Measurements from ENCODE around the gene FUT6.
A peak's percentile ranks its signal among the peaks of the same experiment; 100 is the strongest.

FUT6 gene

DNA sequence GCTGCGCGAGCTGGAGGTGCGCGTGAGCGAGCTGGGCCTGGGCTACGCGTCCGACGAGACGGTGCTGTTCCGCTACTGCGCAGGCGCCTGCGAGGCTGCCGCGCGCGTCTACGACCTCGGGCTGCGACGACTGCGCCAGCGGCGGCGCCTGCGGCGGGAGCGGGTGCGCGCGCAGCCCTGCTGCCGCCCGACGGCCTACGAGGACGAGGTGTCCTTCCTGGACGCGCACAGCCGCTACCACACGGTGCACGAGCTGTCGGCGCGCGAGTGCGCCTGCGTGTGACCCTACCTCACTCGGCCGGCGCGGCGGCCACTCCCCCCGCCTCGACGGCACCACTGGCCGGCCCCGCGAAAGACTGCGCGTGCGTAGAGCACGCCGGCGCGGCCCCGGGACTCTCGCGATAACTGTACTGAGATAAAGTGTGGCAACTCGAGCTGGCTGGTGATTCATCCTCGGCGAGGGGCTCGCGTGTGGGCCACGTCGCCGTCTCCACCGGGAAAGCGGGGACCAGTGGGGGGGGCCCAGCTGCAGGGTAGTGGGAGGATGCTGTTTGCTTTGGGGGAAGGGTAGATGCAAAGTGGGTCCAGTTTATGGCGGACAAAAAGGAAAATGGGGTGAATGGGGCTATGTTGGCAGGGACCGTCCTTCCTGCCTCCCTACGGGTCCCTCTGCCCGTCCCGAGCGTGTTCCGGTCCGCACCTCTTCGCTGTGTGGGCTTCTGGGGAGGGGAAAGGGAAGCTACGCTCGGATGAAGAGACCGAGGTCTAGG is 11.4 kb downstream of the FUT6 start:
- DNase-seq (ENCODE audit: low read depth), result peak; percentile 85

DNA sequence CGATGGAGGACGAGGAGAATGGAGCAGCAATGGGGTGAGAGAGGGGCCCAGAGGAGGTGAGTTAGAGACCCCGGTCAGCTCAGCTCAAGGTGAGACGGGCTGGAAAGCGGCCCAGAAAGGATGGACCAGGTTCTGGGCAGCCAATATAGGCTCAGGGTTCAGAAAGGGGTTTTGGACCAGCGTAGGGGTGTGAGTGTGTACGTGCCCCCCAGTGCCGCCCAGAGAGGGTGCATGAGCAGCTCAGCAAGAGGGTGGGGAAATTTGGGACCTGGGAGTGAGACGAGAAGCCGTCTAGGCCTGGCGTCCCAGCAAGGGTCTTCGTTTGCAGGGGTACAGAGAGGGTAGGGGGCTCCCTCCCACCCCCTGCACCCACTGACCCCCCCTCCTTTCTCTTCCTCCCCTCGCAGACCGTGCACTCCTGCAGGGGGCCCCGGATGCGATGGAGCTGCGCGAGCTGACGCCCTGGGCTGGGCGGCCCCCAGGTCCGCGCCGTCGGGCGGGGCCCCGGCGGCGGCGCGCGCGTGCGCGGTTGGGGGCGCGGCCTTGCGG is 12.1 kb downstream of the FUT6 start:
- no peak for DNase-seq (ENCODE audit: low read depth)

GRCh38 chr19:5826531-5827341 is 12.8 kb downstream of the FUT6 start:
- peak; percentile 45 for DNase-seq (ENCODE audit: low read depth)

GRCh38 chr19:5825178-5825577 is 14.3 kb downstream of the FUT6 start:
- DNase-seq (ENCODE audit: low read depth), result no peak

GRCh38 chr19:5824751-5825150 is 14.8 kb downstream of the FUT6 start:
- no peak for DNase-seq (ENCODE audit: low read depth)

GRCh38 chr19:5823579-5824281 is 15.8 kb downstream of the FUT6 start:
- no peak for DNase-seq (ENCODE audit: low read depth)

DNA sequence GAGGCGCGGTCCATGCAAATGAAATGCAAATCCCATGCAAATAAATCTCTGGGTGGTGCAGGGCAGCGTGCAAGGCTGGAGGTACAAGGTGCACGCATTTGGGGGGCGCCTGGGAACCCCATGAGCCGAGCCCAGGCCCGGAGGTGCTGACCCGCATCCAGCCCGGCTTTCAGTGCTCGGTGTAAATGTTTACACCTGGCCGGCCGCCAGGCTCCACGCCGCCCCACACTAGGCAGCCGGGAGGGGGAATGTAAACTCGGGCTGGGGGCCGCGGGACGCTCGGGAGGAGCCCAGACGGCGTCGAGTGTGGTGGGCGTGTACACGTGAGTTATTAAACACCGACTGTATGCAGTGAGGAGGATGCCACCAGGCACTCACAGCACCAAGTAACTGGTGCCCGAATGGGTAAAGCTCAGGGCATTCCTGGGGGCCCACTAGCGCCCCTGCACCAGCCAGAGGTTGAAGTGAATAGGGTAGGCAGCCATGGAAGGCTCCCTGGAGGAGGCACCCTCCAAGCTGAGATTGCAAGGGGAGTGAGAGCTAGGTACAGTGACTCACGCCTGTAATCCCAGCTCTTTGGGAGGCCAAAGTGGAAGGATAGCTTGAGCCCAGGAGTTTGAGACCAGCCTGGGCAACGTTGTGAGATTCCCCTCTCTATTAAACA is 17.2 kb downstream of the FUT6 start:
- DNase-seq (ENCODE audit: low read depth), result no peak

DNA sequence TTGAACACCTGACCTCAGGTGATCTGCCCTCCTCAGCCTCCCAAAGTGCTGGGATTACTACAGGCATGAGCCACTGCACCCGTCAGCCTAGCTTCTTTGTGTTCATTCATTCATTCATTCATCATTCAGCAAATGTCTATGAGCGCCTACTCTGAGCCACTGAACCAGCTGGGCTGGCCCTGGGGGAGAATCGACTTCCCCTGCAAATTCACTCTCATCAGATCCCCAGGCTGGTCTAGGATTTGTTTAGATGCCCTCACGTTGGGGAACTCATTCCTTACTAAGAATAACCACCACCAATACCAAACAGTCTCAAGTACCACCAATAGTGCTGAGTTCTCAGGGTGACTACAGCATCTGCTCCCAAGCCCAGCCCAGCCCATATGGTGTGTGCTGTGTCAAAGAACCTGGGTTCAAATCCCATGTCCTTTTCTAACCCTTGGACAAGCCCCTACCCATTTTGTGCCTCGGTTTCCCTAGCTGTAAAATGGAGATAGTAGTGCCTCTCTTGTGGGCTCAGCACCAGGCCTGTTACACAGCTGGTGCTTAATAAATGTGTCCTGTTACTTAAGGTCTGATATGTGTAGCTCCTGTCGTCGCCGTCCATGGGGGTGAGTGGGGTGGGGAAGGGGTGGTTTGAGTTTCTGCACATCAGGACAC is 17.9 kb downstream of the FUT6 start:
- no peak for DNase-seq (ENCODE audit: low read depth)

DNA sequence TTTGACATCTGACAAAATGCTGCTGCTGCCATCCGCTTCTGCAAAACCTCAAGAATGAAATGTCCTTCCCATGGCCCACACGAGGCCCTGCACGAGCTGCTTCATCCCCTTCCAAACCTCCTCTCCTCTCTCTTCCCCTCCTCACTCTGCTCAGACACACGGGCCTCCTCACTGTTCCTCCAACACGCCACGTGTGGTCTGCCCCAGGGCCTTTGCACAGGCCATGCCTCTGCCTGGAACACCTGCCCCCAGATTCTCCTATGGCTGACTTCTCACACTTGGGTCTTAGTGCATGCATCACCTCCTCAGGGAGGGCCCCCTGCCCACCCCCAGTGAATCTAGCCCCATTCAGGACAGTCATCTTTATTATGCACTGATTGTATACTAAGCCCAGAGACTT is 18.7 kb downstream of the FUT6 start:
- no peak for DNase-seq (ENCODE audit: low read depth)

DNA sequence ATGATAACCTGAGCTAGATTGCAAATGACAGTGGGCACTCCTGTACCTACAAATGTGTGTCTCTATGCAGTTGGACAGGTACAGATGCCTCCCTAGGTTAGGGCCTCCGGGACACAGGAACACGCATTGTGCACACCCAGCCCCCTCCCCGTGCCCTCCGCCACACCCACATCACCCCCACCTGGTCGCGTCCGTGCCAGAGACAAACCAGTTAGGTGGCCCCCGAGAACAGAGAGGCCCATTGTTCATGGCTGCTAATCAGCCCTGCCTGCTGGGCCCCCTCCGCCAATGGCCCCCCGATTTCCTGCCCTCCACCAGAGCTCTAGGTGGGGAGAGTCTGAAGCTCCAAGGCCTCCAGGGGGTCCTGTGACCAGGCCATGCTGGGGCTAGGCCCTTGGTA is 20.9 kb downstream of the FUT6 start:
- DNase-seq (ENCODE audit: low read depth), result no peak

GRCh38 chr19:5817218-5817617 is 22.3 kb downstream of the FUT6 start:
- DNase-seq (ENCODE audit: low read depth), result no peak

GRCh38 chr19:5814852-5815246 is 24.7 kb downstream of the FUT6 start:
- no peak for DNase-seq (ENCODE audit: low read depth)

GRCh38 chr19:5814123-5814851 is 25.2 kb downstream of the FUT6 start:
- no peak for DNase-seq (ENCODE audit: low read depth)

DNA sequence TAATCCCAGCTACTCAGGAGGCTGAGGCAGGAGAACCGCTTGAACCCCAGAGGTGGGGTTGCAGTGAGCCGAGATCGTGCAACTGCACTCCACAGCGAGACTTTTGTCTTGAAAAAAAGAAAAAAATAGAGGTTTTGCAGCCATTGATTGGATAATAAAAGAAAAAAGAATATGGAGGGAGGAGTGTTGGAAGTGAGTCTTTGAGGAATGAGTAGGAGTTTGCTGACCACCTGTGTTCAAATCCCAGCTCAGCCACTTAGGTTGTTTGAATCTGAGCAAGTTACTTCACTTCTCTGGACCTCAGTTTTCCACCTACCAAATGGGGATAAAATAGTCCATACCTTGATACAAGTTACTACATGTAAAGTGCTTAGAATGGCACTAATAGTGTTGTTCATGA is 28.4 kb downstream of the FUT6 start:
- DNase-seq (ENCODE audit: low read depth), result no peak

DNA sequence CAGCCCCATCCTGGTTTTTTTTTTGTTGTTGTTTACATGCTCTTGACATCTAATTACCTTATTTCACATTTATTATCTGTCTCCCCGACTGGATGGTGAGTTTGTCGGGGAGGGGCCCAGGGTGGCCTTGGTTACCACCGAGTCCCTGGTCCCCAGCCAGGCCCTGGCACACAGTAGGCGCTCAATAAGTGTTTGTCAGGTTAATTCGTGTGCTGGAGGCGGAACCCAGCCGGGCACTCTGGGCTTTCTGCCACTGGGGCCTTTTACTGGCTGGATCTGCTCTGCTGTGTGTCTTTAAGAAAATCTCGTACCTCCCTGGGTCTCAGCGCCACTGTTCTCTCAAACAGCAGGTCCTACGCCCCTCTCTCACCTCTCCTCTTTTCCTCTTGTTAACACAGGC is 30.0 kb downstream of the FUT6 start:
- DNase-seq (ENCODE audit: low read depth), result no peak

DNA sequence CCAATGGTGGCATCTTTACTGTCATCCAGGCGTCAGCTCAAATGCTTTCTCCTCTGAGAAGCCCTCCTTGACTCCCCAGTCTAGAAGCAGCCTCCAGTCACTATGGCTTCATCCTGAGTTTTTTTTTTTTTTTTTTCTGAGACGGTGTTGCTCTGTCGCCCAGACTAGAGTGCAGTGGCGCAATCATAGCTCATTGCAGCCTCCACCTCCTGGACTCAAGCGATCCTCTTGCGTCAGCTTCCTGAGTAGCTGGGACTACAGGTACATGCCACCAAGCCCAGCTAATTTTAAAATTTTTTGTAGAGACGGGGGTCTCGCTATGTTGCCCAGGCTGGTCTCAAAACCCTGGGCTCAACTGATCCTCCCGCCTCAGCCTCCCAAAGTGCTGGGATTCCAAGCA is 30.4 kb downstream of the FUT6 start:
- peak; percentile 33 for DNase-seq (ENCODE audit: low read depth)

DNA sequence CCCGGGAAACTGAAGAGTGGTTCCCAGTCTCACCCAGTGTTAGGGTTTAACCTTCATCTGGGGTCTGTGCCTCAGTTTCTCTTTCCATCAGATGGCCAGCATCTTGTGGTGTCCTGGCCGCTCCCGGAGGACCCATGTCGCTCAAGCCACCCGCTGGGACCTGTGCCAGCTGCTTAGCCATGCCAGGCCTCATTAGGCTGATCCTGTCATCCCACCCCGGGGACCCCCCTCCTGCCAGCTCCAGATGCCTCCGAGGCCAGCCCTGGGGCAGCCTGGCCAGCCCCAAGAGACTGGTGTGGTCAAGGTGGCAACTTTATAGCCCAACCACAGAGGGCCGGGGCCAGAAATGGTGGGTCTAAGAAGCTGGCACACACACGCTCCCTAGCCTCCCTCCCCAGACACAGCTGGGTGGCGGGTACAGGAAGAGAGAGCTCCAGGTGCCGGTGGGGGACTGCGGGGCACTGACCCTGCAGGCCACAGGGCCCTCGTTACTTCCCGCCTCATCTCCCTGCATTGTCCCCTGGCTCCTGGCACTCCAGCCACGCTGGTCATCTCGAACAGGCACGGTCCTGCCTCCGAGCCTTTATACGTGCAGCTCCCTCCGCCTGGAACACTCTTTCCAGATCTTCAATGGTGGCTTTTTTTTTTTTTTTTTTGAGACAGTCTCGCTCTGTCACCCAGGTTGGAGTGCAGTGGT is 31.2 kb downstream of the FUT6 start:
- no peak for DNase-seq (ENCODE audit: low read depth)

- DNase-seq (ENCODE audit: low read depth), result no peak
These were observed 32.6 kb downstream of the FUT6 start for GRCh38 chr19:5806905-5807304.

GRCh38 chr19:5806133-5806489 is 33.4 kb downstream of the FUT6 start:
- no peak for DNase-seq (ENCODE audit: low read depth)

DNA sequence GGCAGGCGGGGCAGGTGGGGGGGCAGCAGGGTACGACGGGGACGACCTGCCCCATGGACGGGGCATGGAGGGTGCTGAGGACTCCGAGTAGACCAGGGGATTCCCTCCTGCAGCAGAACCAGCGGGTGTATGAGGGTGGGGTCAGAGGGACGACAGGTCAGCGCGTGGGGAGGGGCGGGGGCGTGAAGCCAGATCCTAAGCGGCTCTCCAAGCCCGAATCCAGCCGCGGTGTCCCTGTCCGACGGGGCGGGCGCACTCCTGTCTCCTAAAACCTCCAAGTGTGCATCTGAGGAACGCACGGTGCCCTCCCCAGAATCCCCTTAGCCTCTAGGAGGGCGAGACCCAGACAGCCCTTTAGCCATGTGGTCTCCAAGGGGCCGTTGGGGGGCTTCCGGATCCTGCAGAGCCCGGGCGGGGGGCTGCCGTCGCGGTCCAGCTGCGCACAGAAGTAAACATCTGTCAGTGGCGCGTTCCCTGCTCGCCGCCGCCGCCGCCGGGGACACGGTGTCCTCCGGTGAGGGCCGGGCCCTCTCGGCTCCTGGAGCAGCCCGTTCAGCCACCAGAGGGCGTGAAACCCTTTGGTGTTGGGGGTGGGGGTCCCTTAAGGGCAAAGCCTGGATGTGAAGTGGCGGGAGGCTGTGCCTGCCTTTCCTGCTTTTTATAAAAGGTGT is 33.9 kb downstream of the FUT6 start:
- peak; percentile 27 for DNase-seq (ENCODE audit: low read depth)

Data from amniotic epithelial cell (primary cell).